ENCODE measurements around the gene ACVR1B. TPM values are rescaled to one million over a fixed set of nuclear protein-coding genes. Genes with fewer than 3 reads are reported as not detected.

The ACVR1B gene
- total RNA-seq, 2 donors from 2014 or later = 39.6 to 43.3 TPM

DNA sequence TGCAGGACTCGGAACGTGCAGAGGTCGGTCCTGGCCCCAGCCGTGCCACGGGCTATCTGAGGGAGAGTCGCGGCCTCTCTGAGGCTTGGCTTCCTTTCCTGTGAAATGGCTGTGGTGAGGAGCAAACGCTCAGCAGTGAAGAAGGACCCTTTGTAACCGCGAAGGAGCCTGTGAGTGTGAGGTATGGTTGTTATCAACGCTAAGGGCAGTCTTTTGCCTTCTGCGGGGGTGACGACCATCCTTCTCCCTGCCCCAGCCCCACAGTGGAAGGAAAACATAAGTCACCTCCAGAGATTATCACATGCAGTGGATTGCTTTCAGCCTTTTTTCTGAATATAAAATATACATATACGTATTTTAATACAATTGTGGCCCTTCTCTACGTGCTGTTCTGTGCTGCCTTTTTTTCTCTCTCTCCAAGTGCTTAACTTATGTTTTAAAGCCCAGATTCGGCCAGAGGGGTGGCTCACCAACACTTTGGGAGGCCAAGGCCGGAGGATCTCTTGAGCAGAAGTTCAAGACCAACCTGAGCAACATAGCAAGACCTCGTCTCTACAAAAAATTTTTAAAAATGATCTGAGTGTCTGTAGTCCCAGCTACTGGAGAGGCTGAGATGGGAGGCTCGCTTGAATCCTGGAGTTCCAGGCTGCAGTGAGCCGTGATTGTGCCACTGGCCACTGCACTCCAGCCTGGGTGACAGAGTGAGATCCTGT, 72.6 kb downstream of the ACVR1B start:
- WGBS = 27% methylated on average over 20 of the region's 20 CpGs
- Histone ChIP-seq H3K4me3 (peak overlapping the region; percentile 42 to 44), H3K9me3 (no peaks in the 10 kb centered on the region), H3K36me3 (no peaks in the 10 kb centered on the region), H3K4me1 (replicated peaks) (no peaks in the 10 kb centered on the region), H3K27ac (peak overlapping the region; percentile 57 to 89), H3K27me3 (replicated peaks; ENCODE audit: insufficient read depth) (no peaks in the 10 kb centered on the region)
- intact Hi-C loops (cut with DNase I) = no loop called here
- DNase-seq (ENCODE audit: low spot score) = no peak
- TF ChIP-seq POLR2AphosphoS5 (IDR thresholded peaks at IDR 0.05) = no peak
- peak in 1 of 4 experiments; percentile 10 for TF ChIP-seq CTCF (IDR thresholded peaks at IDR 0.05)

- Histone ChIP-seq H3K27me3 (replicated peaks; ENCODE audit: insufficient read depth) (no peaks in the 10 kb centered on the region), H3K4me1 (replicated peaks) (no peaks in the 10 kb centered on the region), H3K27ac (peak overlapping the region; percentile 89), H3K36me3 (no peaks in the 10 kb centered on the region), H3K9me3 (no peaks in the 10 kb centered on the region), H3K4me3 (no peak overlapping the region)
- 88% methylated on average over 15 of the region's 15 CpGs for WGBS
- intact Hi-C loops (cut with DNase I) = loop anchor here (1.0 kb wide), 1 partner anchor 58 kb away; no protein-coding TSS in a partner anchor
- DNase-seq (ENCODE audit: low spot score) = no peak
- no peak for TF ChIP-seq CTCF (IDR thresholded peaks at IDR 0.05)
Measured at GRCh38 chr12:52024845-52025230, 73.3 kb downstream of the ACVR1B start.

GRCh38 chr12:52026263-52026662, 74.8 kb downstream of the ACVR1B start:
- 43% methylated on average over 5 of the region's 5 CpGs for WGBS
- Histone ChIP-seq H3K27ac (peak overlapping the region; percentile 89), H3K4me3 (no peak overlapping the region), H3K36me3 (no peaks in the 10 kb centered on the region), H3K27me3 (replicated peaks; ENCODE audit: insufficient read depth) (no peaks in the 10 kb centered on the region), H3K9me3 (no peaks in the 10 kb centered on the region), H3K4me1 (replicated peaks) (no peaks in the 10 kb centered on the region)
- TF ChIP-seq CTCF (IDR thresholded peaks at IDR 0.05) = no peak
- TF ChIP-seq POLR2A (IDR thresholded peaks at IDR 0.05) = no peak
- TF ChIP-seq POLR2AphosphoS5 (IDR thresholded peaks at IDR 0.05) = no peak
- intact Hi-C loops (cut with DNase I) = no loop called here
- DNase-seq (ENCODE audit: low spot score) = no peak

DNA sequence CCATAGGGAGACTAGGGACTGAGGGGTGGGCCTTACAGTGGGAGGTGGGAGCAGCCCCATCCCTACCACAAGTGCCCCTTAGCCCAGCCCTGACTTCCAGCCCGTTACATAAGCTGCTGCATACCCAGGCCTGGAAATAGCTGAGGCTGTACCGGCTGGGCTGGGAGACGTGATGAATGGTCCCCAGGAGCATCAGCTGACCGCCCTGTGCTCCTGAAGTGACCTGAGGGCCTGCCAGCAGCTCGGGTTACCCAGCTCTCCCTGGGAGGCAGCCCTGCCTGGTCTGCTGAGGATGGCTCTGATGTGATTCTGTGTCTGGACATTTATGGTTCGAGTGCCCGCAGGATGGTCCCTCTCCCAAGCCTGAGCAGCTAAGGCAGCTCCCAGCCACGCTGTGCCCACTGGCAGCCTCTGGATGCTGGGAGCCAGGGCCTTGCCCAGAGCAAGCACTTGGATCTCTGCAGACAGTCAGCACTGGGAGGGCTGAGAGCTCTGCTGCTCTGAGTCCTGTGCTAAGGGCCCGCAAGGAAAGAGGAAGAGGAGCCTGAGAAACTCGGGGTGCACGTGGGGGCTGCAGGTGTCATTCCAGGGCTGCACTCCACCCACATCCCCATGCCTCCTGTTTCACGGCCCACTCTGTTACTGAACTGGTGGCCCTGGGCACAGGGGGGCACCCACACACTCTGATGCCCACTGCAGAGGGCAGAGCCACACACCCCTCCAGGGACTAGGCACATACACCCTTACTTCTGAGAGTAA, 75.8 kb downstream of the ACVR1B start:
- Histone ChIP-seq H3K27me3 (replicated peaks; ENCODE audit: insufficient read depth) (no peaks in the 10 kb centered on the region), H3K4me3 (no peak overlapping the region), H3K27ac (peak overlapping the region; percentile 89), H3K9me3 (no peaks in the 10 kb centered on the region), H3K4me1 (replicated peaks) (peaks cover 3% of the 10 kb centered on the region), H3K36me3 (no peaks in the 10 kb centered on the region)
- no peak for TF ChIP-seq CTCF (IDR thresholded peaks at IDR 0.05)
- TF ChIP-seq POLR2A (IDR thresholded peaks at IDR 0.05) = no peak
- no peak for TF ChIP-seq POLR2AphosphoS5 (IDR thresholded peaks at IDR 0.05)
- 77% methylated on average over 12 of the region's 12 CpGs for WGBS
- no peak for DNase-seq (ENCODE audit: low spot score)
- intact Hi-C loops (cut with DNase I) = no loop called here

All from prostate gland (tissue), 2 donors.